Adrenal gland (tissue), 12 donors: ENCODE measurements around the gene TTC39B. TPM values are rescaled to one million over a fixed set of nuclear protein-coding genes. Genes with fewer than 3 reads are reported as not detected.
A peak's percentile ranks its signal among the peaks of the same experiment; 100 is the strongest.

Source experiments
- DNase-seq, 7 donors: peaks; one replicate each; pipeline ENCODE4 v3.0.0-alpha.2; 2019 to 2020
- H3K27ac ChIP-seq, 5 donors: fragments of 200-600 bp; sonication (generic) in 4 of 5; 1 replicate in 3 of 5; 2 replicates in 2 of 5; pipeline versions ENCODE4 v1.5.1 to v1.8.0; 2016 to 2020; ENCODE audit warnings: mild to moderate bottlenecking in 1 of 5
- H3K27me3 ChIP-seq: fragments of 200-600 bp; 2 replicates; pipeline ENCODE4 v1.8.0; 2021
- H3K36me3 ChIP-seq, 2 donors: fragments of 200-600 bp; replicated peaks in 1 of 2; 1 replicate in 1 of 2; 2 replicates in 1 of 2; pipeline versions ENCODE4 v1.5.1 to v1.8.0; 2018 to 2022
- H3K4me1 ChIP-seq, 2 donors: fragments of 200-600 bp; replicated peaks in 1 of 2; 1 replicate in 1 of 2; 2 replicates in 1 of 2; pipeline versions ENCODE4 v1.5.1 to v1.8.0; 2018 to 2021
- H3K4me3 ChIP-seq, 4 donors: fragments of 200-600 bp; sonication (generic) in 3 of 4; one replicate each; pipeline ENCODE4 v1.5.1; 2016 to 2018
- H3K9me3 ChIP-seq, 3 donors: fragments of 200-600 bp; sonication (generic) in 1 of 3; replicated peaks in 1 of 3; 1 replicate in 2 of 3; 2 replicates in 1 of 3; pipeline versions ENCODE4 v1.5.1 to v1.8.0; 2016 to 2021
- POLR2A ChIP-seq, 2 donors: fragments of 450-650 bp; IDR thresholded peaks; one replicate each; pipeline ENCODE4 v1.6.1; 2017; ENCODE audit warnings: antibody characterized with exemption in 2 of 2, mild to moderate bottlenecking in 2 of 2, moderate library complexity in 1 of 2
- WGBS, 4 donors: extraction: QIAGEN DNeasy Blood & Tissue Kit in 2 of 4; methylation state at CpG; one replicate each; pipeline versions ENCODE4 v1.1.5 to v1.1.7; 2013 to 2017; 5-methylcytosine and 5-hydroxymethylcytosine counted together
- intact Hi-C, 2 donors: fragments of 100-400 bp; cut with DNase I; formaldehyde crosslinking; loops; one replicate each; pipeline versions ENCODE4 v1.14.1 to v1.15.0; 2022 to 2023
- polyA plus RNA-seq, 3 donors: library from polyadenylated mRNA; stranded (reverse); fragments of 200-250 nt in 2 of 3; fragments of 350-450 nt in 1 of 3; fragmentation: Illumina TruSeq in 1 of 3; extraction: RNeasy Lipid Tissue Mini Kit (QIAGEN cat#74804) in 1 of 3; gene quantifications; one replicate each; pipeline ENCODE4 v1.2.3, GENCODE V29; 2013 to 2014
- total RNA-seq, 9 donors: library from RNA; depleted of rRNA in 4 of 9; stranded (reverse); fragments of >200 nt in 4 of 9; fragments of 120-200 nt in 1 of 9; fragmentation: NEBNext Ultra II Directional in 1 of 9; extraction: Animal tissue kit (Norgen Biotek cat#: 25700) in 1 of 9; gene quantifications; one replicate each; pipeline versions ENCODE4 v1.1.0 to v1.2.4, GENCODE V29; 2013 to 2023
- TF ChIP-seq, protein P1 (sequence below), 6 experiments: fragments of 450-650 bp in 4 of 6; fragments of 200-600 bp in 2 of 6; sonication (generic) in 1 of 6; IDR thresholded peaks; 1 replicate in 5 of 6; 2 replicates in 1 of 6; pipeline versions ENCODE4 v1.5.1 to v1.8.0; 2016 to 2021; ENCODE audit warnings: antibody characterized with exemption in 6 of 6, mild to moderate bottlenecking in 2 of 6, moderate library complexity in 1 of 6
- donor health status: healthy with polysubstance abuse.
- donor health status: Bipolar disorder and iron deficiency.
- donor health status: DM: yes; HTN: yes; CAD: no.
- donor health status: DM: no; HTN: no; CAD: no.
- donor health status: DM: no; HTN: no; CAD: no.
- donor health status: DM: yes; HTN: yes; CAD: no.

The TTC39B gene
- total and polyA plus RNA-seq, 12 donors = 3.7 to 14.4 (median 9.5) TPM

DNA sequence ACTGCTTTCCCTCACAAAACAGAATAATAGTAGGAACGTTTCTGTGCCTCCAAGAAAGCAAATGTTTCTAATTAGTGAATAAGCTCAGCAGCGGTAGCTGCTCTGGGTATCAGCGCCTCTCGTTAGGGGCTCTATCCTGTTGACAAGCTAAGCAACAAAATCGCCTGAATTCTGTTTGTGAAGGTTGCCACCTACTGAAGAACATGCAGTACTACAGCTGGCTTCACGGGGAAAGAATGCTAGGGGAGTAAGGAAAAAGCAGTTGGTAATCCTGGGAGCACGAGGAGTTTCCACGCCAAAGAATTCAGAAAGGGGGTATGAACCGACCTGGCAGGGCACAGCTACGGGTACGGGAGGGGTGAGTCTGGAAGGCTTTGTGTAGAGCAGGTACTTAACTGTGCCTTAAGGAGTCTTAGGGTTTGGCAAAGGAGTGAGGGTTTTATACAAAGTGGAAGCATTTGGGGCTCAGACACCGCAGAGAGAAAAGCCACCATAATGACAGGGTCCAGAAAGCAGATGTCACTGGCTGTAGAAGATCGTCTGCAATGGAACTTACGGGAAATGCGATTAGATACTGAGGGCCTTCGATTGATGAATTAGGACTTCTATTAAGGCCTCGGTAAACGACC is 171.7 kb downstream of the TTC39B start:
- Histone ChIP-seq H3K4me1 (peaks cover 0 to 7% of the 10 kb centered on the region in 2 donors), H3K27me3 (no peaks in the 10 kb centered on the region), H3K27ac (no peak overlapping the region), H3K9me3 (no peaks in the 10 kb centered on the region), H3K4me3 (no peak overlapping the region), H3K36me3 (no peaks in the 10 kb centered on the region)
- 25 to 28% (median 25%) methylated on average over 18 of the region's 18 CpGs for WGBS, 4 donors
- TF ChIP-seq, protein P1, sequence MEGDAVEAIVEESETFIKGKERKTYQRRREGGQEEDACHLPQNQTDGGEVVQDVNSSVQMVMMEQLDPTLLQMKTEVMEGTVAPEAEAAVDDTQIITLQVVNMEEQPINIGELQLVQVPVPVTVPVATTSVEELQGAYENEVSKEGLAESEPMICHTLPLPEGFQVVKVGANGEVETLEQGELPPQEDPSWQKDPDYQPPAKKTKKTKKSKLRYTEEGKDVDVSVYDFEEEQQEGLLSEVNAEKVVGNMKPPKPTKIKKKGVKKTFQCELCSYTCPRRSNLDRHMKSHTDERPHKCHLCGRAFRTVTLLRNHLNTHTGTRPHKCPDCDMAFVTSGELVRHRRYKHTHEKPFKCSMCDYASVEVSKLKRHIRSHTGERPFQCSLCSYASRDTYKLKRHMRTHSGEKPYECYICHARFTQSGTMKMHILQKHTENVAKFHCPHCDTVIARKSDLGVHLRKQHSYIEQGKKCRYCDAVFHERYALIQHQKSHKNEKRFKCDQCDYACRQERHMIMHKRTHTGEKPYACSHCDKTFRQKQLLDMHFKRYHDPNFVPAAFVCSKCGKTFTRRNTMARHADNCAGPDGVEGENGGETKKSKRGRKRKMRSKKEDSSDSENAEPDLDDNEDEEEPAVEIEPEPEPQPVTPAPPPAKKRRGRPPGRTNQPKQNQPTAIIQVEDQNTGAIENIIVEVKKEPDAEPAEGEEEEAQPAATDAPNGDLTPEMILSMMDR (IDR thresholded peaks at IDR 0.05) = peak; percentile 73 to 86 (median 82)
- TF ChIP-seq POLR2A (IDR thresholded peaks at IDR 0.05) = no peak
- peak; percentile 42 to 79 (median 60) for DNase-seq
- intact Hi-C loops = loop anchor here in 1 of 2 donors (2.0 kb wide), 1 partner anchor 30 kb away; no protein-coding TSS in a partner anchor

DNA sequence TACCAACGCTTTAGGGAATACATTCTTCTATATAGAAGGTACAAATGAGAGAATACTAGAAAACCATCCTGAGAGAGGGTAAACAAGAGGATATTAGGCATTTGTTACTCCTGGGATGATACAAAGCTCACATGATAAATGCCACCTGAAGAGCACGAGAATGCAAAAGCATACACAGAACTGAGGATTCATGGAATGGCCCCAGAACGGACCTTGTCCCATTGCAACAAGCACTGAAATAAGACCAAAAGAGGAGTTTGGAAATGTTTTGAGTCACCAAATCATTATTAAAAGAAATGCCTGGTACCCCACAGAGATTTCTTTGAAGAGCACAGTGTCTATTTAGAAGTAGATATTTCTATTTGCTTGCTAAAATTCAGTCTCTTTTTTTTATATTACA is 173.5 kb downstream of the TTC39B start:
- H3K4me3 ChIP-seq = no peak overlapping the region
- intact Hi-C loops = no loop called here
- WGBS, 4 donors = 68 to 88% (median 74%) methylated on average over 3 of the region's 3 CpGs
- DNase-seq = no peak
- H3K4me1 ChIP-seq = peaks cover 0 to 7% of the 10 kb centered on the region in 2 donors
- TF ChIP-seq, protein P1 (IDR thresholded peaks at IDR 0.05) = no peak
- no peak for TF ChIP-seq POLR2A (IDR thresholded peaks at IDR 0.05)
- no peak overlapping the region for H3K27ac ChIP-seq
- no peaks in the 10 kb centered on the region for H3K36me3 ChIP-seq
- H3K9me3 ChIP-seq = no peaks in the 10 kb centered on the region
- H3K27me3 ChIP-seq = no peaks in the 10 kb centered on the region

DNA sequence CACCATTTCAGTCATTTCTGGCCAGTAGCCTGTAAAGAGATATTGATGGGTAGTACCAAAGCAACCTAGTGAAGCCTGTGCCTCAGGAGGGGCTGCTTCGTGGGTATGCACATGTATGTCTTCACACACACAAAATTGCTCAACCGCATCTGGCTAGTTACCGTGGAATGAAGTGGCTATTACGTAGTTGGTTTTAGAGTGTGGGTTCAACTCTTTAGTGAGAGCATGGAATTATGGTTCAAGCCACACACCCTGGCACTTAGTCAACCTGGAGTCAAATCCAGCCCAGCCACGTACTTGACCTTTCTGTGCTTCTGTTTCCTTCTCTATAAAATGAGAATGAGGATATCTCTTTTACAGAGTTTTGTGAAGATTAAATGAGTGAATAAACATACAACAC is 174.9 kb downstream of the TTC39B start:
- intact Hi-C loops = no loop called here
- Histone ChIP-seq H3K4me3 (no peak overlapping the region), H3K36me3 (no peaks in the 10 kb centered on the region), H3K4me1 (peaks cover 0 to 7% of the 10 kb centered on the region in 2 donors), H3K27me3 (no peaks in the 10 kb centered on the region), H3K27ac (no peak overlapping the region), H3K9me3 (no peaks in the 10 kb centered on the region)
- WGBS, 4 donors = 69 to 80% (median 74%) methylated on average over 5 of the region's 5 CpGs
- TF ChIP-seq, protein P1 (IDR thresholded peaks at IDR 0.05) = no peak
- TF ChIP-seq POLR2A (IDR thresholded peaks at IDR 0.05) = no peak
- no peak for DNase-seq

DNA sequence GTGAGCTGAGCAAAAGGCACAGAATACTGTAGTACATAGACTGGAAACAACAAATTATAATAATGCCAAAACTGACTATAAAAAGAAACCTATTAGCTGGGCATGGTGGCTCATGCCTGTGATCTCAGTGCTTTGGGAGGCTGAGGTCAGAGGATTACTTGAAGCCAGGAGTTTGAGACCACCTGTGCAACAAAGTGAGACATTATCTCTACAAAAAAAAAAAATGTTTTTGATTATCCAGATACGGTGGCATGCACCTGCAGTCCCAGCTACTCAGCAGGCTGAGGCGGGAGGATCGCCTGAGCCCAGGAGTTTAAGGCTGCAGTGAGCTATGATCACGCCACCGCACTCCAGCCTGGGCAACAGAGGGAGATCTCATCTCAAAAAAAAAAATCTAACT is 175.9 kb downstream of the TTC39B start:
- Histone ChIP-seq H3K4me1 (peaks cover 0 to 7% of the 10 kb centered on the region in 2 donors), H3K27ac (no peak overlapping the region), H3K27me3 (no peaks in the 10 kb centered on the region), H3K36me3 (no peaks in the 10 kb centered on the region), H3K9me3 (no peaks in the 10 kb centered on the region), H3K4me3 (no peak overlapping the region)
- no peak for DNase-seq
- 83 to 88% (median 85%) methylated on average over 5 of the region's 5 CpGs for WGBS, 4 donors
- TF ChIP-seq POLR2A (IDR thresholded peaks at IDR 0.05) = no peak
- intact Hi-C loops = no loop called here

DNA sequence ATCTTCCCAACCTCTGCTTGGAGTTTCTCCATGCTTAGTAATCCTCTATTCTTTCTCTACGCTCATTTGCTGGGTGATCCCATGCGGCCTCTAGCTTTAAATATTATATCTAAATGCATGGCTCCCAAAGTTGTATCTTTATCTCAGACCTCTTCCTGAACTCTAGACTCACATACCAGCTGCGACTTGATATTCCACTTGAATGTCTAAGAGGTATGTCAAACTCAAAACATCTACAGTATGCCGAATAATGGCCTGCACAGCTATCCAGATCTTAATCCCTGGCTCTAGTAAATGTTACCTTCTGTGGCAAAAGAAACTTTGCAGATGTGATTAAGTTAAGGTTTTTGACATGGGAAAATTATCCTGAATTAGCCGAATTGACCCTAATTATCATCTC is 179.2 kb downstream of the TTC39B start:
- no peaks in the 10 kb centered on the region for H3K27me3 ChIP-seq
- H3K27ac ChIP-seq = no peak overlapping the region
- TF ChIP-seq, protein P1 (IDR thresholded peaks at IDR 0.05) = no peak
- TF ChIP-seq POLR2A (IDR thresholded peaks at IDR 0.05) = no peak
- 87 to 92% (median 90%) methylated on average over 5 of the region's 5 CpGs for WGBS, 4 donors
- DNase-seq = no peak
- H3K36me3 ChIP-seq = no peaks in the 10 kb centered on the region
- H3K4me1 ChIP-seq = no peaks in the 10 kb centered on the region
- H3K4me3 ChIP-seq = no peak overlapping the region
- H3K9me3 ChIP-seq = no peaks in the 10 kb centered on the region
- intact Hi-C loops = no loop called here
